GM12891 (cell line): Measurements from ENCODE around the gene CCDC38.
A peak's percentile ranks its signal among the peaks of the same experiment; 100 is the strongest.

Source experiments
- DNase-seq: peaks from one replicate; pipeline ENCODE4 v3.0.0; 2011; ENCODE audit warnings: low spot score; ENCODE audit not compliant: insufficient read length
- FAIRE-seq: peaks from 2 replicates; lab custom pipeline; 2011; peaks lifted over from hg19 to GRCh38; lab: Jason Lieb, UNC
- PAX5 ChIP-seq: IDR thresholded peaks from 2 replicates; pipeline ENCODE4 v1.6.1; 2011; ENCODE audit warnings: low read length, moderate library complexity, mild to moderate bottlenecking; ENCODE audit not compliant: insufficient read depth, severe bottlenecking
- POLR2A ChIP-seq: IDR thresholded peaks from 2 replicates; pipeline ENCODE4 v1.6.1; 2011; ENCODE audit warnings: low read depth, low read length, control low read depth
- POLR2AphosphoS5 ChIP-seq: IDR thresholded peaks from 2 replicates; pipeline ENCODE4 v1.6.1; 2011; ENCODE audit warnings: low read depth, low read length, control low read depth
- POU2F2 ChIP-seq: IDR thresholded peaks from 2 replicates; pipeline ENCODE4 v1.6.1; 2011; ENCODE audit warnings: low read depth, mild to moderate bottlenecking, control low read depth, low read length, moderate library complexity
- SPI1 ChIP-seq: IDR thresholded peaks from 2 replicates; pipeline ENCODE4 v1.6.1; 2011; ENCODE audit warnings: low read depth, low read length, control low read depth
- TAF1 ChIP-seq: IDR thresholded peaks from 2 replicates; pipeline ENCODE4 v1.6.1; 2011; ENCODE audit warnings: low read depth, low read length, control low read depth

The CCDC38 gene

DNA sequence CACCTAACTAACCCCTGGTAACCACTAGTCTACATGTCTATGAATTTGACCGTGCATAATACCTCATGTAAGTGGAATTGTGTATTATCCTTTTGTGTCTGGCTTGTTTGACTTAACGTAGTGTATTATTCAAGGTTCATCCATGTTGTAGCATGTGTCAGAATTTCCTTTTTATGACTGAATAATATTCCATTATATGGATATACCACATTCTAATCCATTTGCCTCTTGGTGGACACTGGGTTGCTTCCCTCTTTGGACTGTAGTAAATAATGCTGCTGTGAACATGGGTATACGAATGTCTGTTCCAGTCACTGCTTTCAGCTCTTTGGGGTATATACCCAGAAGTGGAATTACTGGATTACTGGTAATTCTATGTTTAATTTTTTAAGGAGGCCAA lies 80.4 kb downstream of the CCDC38 start:
- DNase-seq, result no peak
- no peak for FAIRE-seq
- TF ChIP-seq PAX5 (no peak), TAF1 (no peak), POLR2AphosphoS5 (no peak), POLR2A (no peak), SPI1 (no peak), POU2F2 (no peak)

DNA sequence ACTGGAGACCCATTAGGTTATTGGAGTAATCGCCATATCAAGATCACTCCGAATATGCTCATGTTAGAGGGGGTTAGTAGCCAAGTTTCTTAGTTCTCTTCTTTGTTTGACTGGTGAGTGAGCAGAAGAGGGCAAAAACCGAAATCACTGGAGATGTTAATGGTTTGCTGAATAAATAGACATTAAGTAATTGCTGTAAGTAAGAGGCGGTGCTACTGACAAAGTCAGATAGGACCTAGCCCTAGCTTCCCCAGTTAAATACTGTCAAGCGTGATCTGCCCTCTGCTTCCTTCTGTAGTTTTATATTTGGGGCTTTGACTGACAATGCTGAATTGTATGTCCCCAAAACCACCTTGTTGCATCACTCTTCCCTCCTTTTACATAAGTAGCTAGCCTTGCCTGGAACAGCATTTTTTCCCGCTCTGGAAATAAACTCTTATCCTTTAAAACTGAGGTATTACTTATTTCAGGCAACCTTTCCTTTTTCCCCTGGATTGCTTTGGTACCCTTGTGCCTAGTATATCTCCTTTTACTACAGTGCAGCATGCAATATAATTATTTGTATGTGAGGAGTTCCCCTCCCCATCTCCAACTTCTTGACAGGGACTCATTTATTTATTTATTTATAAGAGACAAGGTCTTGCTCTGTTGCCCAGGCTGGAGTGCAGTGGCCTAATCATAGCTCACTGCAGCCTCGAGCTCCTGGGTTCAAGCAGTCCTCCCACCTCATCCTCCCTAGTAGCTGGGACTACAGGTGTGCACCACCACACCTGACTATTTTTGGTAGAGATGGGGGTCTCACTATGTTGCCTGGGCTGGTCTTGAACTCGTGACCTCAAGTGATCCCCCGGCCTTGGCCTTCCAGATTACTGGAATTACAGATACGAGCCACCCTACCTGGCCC lies 82.2 kb downstream of the CCDC38 start:
- TF ChIP-seq PAX5, result no peak
- no peak for FAIRE-seq
- no peak for DNase-seq

GRCh38 chr12:95859344-95859816 lies 83.0 kb downstream of the CCDC38 start:
- FAIRE-seq (peak; percentile 79), DNase-seq (no peak)
- no peak for TF ChIP-seq TAF1
- TF ChIP-seq POU2F2, result no peak
- no peak for TF ChIP-seq SPI1
- no peak for TF ChIP-seq POLR2A
- no peak for TF ChIP-seq PAX5
- TF ChIP-seq POLR2AphosphoS5, result no peak

- peak; percentile 83 for DNase-seq
- peak; percentile 100 for FAIRE-seq
- TF ChIP-seq SPI1, result no peak
- TF ChIP-seq PAX5, result no peak
- peak; percentile 69; the same call in 1 of the 2 replicates for TF ChIP-seq TAF1
- peak; percentile 77; the same call in 1 of the 2 replicates for TF ChIP-seq POU2F2
- TF ChIP-seq POLR2AphosphoS5, result peak; percentile 76
- TF ChIP-seq POLR2A, result peak; percentile 79; the same call in 1 of the 2 replicates
These were observed 83.7 kb downstream of the CCDC38 start, which contains the start of gene SNRPF for GRCh38 chr12:95858451-95859343. Gene SNRPF (plus strand): TSS chr12:95858952. CDS start chr12:95859074, 122 bp downstream.

- DNase-seq, result no peak
- no peak for TF ChIP-seq POLR2AphosphoS5
- no peak for TF ChIP-seq PAX5
- no peak for TF ChIP-seq TAF1
- no peak for TF ChIP-seq SPI1
- no peak for TF ChIP-seq POU2F2
- TF ChIP-seq POLR2A, result no peak
- no peak for FAIRE-seq
These were observed 84.6 kb downstream of the CCDC38 start for GRCh38 chr12:95857799-95858198.

DNA sequence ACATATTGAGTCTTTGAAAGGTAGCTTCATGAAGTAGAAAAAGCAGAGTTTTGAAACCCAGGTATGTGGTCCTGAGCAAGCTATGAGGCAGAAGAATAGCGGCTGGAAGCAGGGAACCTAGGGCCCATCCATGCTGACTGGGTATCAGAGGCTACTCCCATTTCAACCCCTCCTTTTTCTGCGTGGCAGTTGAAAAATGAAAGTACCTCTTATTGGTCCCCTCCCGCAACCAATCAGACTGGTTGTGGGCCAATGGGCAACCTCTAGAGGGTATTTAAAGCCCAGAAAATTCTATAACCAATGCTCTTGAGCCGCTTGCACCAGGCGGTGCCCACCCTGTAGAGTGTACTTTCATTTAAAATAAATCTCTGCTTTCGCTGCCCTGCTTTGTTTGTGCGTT lies 85.3 kb downstream of the CCDC38 start:
- TF ChIP-seq SPI1, result no peak
- no peak for TF ChIP-seq TAF1
- no peak for TF ChIP-seq PAX5
- no peak for TF ChIP-seq POLR2AphosphoS5
- TF ChIP-seq POU2F2, result no peak
- no peak for TF ChIP-seq POLR2A
- DNase-seq (no peak), FAIRE-seq (no peak)

DNA sequence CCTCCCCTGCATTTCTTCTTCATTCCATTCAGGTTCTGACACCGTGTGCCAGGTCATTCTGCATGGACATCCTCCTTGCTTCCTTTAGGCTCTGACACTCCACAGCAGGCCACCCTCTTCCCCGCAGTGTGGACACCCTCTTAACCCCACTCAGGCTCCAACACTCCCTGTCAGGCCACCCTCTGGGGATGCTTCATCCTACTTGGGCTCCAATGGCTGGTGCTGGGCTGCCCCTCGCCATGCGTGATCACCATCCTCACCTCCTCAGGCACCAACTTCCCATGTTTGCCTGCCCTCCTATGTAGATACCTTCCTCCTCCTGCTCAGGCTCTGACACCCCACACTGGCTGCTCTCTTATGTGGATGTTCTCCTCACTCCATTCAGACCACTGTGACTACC lies 90.3 kb downstream of the CCDC38 start:
- FAIRE-seq (no peak), DNase-seq (no peak)
- TF ChIP-seq POLR2A (no peak), POU2F2 (no peak), POLR2AphosphoS5 (no peak), SPI1 (no peak), TAF1 (no peak), PAX5 (no peak)

- DNase-seq, result no peak
- no peak for TF ChIP-seq POLR2A
- TF ChIP-seq POLR2AphosphoS5, result no peak
- no peak for TF ChIP-seq TAF1
- TF ChIP-seq SPI1, result no peak
- no peak for TF ChIP-seq PAX5
- FAIRE-seq, result no peak
These were observed 90.8 kb downstream of the CCDC38 start for GRCh38 chr12:95851606-95852005.
